Breast epithelium (tissue), 3 donors: ENCODE data around the gene SDR42E2.

Experiments
- CTCF ChIP-seq, 3 donors: fragments of 450-650 bp; IDR thresholded peaks; one replicate each; pipeline ENCODE4 v1.5.1; 2016 to 2017; ENCODE audit warnings: antibody characterized with exemption in 3 of 3, mild to moderate bottlenecking in 3 of 3, moderate library complexity in 3 of 3
- POLR2A ChIP-seq: fragments of 450-650 bp; IDR thresholded peaks from one replicate; pipeline ENCODE4 v1.6.1; 2016; ENCODE audit warnings: antibody characterized with exemption, mild to moderate bottlenecking, moderate library complexity

GRCh38 chr16:22164482-22164881 lies 2.2 kb downstream of the SDR42E2 start:
- TF ChIP-seq CTCF (IDR thresholded peaks at IDR 0.05) (no peak), POLR2A (no peak)
